Spleen (tissue), 7 donors: Measurements from ENCODE around the gene CAMTA1.

Experiments used
- CTCF ChIP-seq, 11 experiments: fragments of 200-600 bp in 7 of 11; fragments of 450-650 bp in 4 of 11; sonication (generic) in 4 of 11; IDR thresholded peaks in 8 of 11; conservative IDR thresholded peaks in 3 of 11; 1 replicate in 7 of 11; 2 replicates in 4 of 11; pipeline versions ENCODE4 v1.4.0 to v1.8.0; 2016 to 2021; ENCODE audit warnings: antibody characterized with exemption in 11 of 11, inconsistent platforms in 4 of 11, mild to moderate bottlenecking in 1 of 11
- POLR2A ChIP-seq, 3 donors: fragments of 450-650 bp; IDR thresholded peaks; one replicate each; pipeline ENCODE4 v1.5.1; 2017; ENCODE audit warnings: antibody characterized with exemption in 3 of 3, mild to moderate bottlenecking in 1 of 3
- POLR2AphosphoS5 ChIP-seq, 3 donors: sonication (generic); formaldehyde crosslinking; IDR thresholded peaks; one replicate each; pipeline ENCODE4 v1.5.1; 2017; ENCODE audit warnings: antibody characterized with exemption in 3 of 3
- donor health status: DM: no; HTN: no; CAD: no; lungs with moderate emphysema.
- donor health status: DM: no; HTN: no; CAD: no.
- donor health status: DM: no; HTN: no; CAD: no.

GRCh38 chr1:6930732-6931300 is 145.6 kb downstream of the CAMTA1 start:
- TF ChIP-seq POLR2AphosphoS5 (IDR thresholded peaks at IDR 0.05) (no peak), CTCF (IDR thresholded peaks at IDR 0.05 in 8 of 11, conservative IDR thresholded peaks at IDR 0.05 in 3 of 11) (no peak), POLR2A (IDR thresholded peaks at IDR 0.05) (no peak)
